Activated CD4-positive, alpha-beta T cell treated with anti-CD3 and anti-CD28 coated beads for 1 hour (primary cell): ENCODE measurements around the gene SEMA4D.

Experiments
- DNase-seq: peaks from one replicate; pipeline ENCODE4 v3.0.0-alpha.2; 2020

The SEMA4D gene

DNA sequence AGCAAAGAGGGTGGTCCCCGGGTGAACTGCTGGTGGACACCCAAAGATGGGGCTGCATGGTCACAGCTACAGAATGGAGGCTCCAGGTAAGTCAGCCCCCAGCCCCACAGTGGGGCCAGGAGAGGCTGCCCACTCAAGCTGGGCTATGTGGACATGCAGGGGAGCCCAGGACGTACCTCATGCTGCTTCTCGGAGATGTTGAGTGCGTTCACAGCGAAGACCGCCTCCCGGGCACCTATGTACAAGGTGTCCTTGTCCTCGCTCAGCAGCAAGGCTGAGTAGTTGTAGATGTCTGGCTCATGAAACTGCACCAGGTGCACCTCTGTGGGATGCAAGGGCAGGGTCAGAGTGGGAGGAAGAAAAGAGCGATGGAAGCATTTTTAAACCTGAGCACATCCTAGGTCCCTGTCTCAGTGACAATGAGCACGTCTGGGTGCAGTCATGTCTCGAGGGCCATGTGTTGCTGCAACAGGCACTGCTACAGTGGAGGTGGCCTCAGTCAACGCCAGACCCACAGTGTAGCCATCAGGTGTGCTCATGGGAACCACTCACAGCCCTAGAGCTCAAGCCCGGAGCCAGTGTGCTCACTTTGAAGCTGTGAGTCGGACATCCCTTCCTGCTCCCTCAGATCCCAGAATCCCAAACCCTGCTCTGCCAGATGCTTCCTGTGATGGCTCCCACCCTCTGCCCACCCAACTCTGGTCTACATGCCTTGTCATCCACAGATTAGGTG, 95.1 kb downstream of the SEMA4D start:
- no peak for DNase-seq

DNA sequence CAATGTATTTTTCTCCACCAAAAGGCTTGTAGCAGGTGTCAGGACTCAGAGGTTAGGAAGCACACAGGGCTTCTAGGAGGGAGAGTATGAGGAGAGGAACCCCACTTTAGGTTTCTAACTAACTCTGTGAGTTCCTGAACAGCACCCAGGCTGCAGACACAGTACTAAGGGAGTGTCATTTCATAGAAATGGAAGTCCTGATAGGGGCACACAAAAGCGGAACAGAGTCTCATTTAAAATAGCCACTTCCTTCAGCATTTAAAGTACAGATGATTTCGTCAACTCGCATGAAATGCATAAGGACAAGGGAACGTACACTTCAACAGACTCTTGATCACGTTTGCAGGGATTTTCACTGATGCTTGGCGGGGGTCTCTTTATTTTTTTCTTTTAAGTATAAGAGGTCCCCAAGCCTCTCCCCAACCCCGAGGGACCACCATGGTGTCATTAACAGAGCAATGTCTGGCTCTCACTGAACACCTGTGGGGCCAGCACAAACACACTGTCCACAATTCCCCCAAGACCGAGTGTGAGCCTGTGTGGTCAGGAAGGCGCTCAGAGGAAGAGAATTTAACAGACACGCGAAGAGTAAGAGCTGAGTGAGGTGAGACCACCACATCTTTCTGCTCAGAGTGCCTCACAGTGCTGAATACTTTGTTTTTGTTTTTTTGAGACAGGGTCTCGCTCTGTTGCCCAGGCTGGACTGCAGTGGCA, 97.4 kb downstream of the SEMA4D start:
- DNase-seq: no peak

DNA sequence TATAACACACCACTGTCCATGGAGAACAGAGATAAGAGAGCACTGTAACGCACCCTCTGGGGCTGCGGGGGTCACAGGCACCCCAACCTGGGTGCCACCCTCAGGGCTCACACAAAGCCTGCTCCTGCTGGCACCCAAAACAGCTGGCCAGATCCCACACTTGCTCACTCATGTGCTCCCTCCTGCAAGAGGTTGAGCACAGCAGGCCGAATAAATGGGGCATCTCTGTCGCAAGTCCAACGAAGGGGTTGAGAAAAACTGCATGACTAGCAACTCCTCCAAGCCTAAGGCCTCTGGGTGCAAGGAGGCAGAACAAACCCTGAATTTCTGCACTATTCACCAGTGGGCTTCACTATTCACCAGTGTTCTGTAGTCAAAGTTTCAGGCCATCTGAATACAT, 99.3 kb downstream of the SEMA4D start:
- DNase-seq: no peak

DNA sequence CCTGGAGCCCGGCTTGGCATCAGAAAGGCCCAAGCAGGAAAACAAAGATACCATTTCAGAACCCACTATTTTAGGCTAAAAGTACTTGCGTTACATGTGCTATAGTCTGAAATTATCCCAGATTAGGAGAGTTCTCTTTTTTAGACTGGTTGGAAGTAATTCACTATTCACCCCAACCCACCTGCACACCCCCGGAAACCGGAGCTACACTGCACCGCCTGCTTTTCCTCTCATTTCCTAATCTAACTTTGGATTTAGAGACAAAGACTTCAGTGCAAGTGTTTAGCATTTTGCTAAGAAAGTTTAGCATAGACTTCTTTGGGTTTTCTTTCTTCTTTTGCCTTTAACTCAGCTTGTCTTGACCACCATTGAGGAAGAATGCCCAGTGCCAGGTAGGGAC, 100.4 kb downstream of the SEMA4D start:
- no peak for DNase-seq

DNA sequence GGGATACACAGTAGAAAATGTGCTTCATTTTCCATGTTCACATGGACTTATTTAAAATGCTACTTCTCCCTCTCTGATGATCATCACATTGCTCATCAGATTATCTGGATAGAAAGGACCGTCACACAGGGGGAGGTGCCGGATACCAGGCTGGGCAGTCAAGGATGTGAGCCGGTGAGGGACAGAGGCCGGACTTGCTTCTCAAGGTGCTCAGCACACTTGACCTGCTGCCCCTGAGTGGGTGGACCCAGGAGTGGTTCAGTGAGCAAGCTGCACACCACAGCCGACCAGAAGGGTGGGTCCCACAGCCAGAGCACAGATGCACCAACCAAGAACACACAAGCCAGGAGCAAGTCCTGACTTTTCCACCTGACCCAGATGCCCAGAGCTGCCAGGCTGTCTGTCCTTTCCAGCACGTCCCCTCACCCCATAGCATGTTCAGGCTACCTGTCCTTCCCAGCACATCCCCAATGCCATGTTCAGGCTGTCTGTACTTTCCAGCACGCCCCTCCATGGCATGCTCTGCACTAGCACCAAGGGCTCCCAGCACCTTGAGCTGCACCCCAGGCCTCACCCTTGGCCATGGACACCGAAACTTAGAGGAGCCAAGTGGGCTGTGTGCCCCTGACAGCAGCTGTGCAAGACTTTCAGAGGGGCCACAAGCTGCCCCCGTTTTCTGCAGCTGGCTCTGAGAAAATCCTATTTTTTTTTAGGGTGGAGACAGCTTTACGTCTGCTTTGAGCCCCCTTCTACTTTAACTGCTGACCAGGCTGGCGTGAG, 101.8 kb downstream of the SEMA4D start:
- no peak for DNase-seq

DNA sequence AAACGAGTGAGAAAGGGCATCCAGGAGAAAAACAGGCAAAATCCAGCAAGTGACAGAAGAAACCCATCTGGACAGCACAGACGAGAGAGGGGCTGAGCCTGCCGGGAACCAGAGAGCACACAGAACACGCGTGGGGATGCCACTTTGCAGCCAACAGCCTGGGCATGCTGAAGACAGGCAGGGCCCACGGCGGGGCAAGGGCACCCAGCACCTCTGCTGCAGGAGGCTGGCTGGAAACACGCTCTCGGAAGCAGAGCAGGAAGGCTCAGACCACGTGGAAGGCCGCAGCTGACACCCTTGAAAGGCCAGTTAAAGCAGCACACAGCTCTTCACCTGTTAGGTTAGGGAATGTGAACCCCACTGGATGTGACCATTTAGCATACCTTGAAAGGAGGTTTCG, 103.5 kb downstream of the SEMA4D start:
- DNase-seq: no peak

DNA sequence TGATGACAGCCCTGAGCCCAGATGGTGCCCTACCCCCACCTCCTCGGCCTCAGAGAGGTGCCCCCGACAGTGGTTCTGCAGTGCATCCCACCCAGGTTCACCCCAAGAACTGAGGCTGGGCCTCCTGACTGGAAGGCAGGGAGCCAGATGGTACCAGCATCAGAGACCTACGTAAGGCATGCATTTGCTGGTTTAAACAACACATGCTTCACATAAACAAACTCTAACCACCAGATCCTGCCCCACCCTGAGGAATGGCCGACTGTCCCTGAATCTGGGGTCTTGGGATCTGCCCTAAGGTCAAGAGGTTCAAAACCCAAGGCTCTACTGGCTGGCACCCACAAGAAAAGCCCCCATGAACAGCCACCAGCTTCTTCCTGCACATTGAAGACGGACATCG, 106.3 kb downstream of the SEMA4D start:
- no peak for DNase-seq

DNA sequence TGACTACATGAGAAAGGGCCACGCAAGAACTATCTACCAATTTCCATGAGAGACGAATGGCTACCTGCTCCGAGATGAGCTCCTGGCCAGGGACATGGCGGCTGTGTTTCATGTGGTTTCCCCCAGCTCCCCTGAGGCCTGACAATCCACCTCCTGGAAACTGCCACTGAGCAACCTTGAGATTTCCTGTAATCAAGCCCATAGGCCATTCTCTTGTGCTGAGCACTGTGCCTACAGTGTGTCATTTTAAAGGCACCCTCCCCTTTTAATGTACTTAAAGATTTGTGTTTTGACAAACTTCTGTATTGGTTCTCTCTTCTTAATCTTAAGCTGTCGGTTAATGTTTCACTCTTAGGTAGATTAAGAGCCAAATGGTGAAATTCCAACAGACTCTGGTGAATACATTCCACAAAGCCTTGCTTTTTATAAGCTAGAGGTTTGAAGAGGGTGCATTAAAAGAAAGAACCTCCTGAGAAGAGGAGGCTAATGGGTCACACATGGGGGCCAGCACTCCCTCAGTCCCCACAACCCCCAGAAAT, 107.3 kb downstream of the SEMA4D start:
- DNase-seq: no peak

DNA sequence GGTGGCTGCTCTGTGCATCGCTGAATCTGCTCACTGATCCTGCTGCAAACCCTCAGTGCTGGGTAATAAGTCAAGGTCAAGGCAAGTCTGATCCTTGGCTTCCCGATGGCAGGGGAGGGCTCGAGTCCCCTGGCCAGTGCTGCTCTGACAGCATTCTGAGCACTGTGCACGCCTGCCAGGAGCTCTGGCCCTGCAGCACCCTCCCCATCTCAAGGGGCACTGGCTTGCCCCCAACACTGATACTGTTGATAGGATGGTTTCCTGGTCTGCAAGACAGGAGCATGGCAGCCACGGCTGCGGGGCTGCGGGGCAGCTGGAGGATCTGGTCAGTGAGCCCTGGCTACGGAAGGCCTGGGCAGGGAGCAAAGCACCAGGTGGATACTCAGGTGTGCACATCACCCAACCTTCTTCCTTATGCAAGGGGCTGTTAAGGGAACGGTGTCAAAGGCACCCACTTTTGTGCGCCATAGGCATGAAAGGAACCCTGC, 107.8 kb downstream of the SEMA4D start:
- no peak for DNase-seq

DNA sequence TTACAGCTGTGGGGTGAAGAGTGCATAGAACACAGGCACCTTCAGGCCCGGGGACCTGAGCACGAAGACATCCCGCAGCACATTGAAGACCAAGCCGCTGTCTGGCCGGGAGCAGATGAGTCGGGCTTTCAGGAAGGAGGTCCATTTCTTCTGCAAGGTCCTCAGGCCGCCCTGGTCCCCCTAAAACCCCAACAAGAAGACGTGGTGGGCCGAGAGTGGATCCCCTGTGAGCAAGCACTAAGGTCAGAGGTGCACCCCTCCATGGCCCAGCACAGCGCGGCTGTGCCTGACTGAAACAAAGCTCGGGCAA, 109.1 kb downstream of the SEMA4D start:
- no peak for DNase-seq

DNA sequence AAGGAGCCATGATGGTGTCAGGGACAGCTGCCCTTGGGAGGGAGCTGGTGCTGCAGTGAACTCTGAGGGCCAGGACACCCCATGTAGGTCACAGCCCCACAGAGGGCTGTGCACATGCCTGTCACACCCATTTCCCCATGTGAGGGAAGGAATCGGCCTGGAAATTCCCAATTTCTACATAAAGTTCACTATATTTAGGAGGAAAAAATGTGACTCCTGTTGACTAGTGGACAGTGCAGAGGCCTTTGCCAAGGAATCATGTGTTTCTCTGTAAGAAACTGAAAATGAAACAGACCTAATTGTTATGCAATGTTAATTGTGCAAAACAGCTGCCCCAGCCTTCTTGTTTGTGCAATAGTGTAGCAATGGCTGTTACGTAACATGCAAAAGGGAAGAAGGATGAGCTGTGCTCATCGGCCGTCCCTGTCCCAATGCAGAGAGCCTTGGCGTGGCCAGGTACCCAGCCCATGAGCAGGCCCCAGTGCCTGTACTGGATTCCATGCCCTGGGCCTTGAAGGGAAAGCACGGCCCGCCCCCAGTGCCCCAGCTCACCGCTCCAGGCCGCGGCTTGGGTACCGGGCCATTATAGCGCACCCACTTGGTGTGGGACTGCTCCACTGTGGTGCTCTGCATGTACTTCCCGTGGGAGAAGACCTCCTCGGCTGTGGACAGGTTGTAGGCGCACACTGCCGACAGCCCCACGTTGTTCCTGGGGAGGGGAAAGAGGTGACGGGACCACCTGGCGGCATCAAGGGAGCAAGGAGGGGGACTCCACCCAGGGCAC, 109.6 kb downstream of the SEMA4D start:
- no peak for DNase-seq

DNA sequence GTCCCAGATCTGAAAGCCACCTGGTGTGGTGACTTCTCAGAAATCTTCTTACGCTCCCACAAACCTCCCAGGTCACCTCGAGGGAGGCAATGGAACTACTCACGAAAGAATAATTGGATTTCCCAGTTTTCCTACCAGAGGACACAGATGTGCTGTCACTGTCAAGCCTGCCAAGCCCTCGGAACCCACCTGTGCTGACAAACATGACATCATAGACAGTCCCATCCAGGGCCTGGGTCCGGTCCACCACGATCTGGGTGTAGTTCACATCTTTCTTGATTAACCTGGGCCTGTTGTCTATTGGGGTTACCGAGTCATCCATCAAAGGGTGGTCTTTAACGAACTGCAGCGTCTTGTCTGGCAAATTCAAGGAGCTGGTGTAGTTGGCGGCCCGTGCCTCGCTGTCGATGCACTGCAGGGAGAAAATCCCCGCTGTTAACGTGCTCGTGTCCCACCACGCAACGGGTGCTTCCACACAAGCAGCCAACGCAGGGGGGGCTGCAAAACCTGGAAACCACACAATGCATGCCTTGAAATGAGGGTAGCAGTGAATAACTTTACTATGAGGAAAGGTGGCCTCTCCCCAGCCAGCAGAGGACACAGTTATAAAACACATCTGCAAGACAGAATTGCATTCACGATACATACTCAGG, 110.6 kb downstream of the SEMA4D start:
- DNase-seq: no peak

DNA sequence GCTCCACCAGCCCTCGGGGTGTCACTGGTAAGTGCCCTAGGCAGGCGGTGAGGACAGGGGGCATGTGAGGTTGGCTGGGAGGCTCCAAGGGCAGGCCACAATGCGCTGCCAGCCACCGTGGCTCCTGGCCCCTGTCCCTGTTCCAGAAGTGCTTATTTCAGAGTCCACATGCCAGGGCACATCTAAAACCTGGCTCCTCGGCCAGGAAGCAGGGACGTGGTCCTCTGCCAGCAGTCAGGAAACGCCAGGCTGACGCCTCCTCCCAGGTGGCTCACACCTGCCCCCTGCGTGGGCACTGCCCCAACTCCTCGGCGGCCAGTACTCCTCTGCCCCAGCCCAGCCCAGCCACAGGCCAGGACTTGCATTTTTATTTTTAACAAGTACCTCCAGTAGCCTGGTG, 111.1 kb downstream of the SEMA4D start:
- no peak for DNase-seq

DNA sequence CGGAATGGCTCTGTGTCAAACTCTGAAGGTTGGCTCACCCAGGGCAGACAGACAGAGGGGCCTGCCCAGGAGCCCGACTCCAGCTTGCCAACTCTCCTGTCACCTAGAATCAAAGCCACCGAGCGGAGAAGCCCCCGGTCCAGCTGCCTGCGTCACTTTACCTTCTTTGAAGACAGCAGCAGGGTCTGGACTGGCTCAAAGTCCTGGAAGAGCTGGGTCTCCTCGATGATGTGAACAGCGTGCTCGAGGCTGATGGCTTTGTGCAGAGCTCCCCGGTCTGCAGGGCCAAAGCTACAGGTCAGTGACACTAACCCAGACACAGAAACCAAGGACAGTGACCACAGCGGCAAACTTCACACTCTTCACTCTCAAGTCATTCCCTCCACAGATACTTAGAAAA, 111.7 kb downstream of the SEMA4D start:
- no peak for DNase-seq

DNA sequence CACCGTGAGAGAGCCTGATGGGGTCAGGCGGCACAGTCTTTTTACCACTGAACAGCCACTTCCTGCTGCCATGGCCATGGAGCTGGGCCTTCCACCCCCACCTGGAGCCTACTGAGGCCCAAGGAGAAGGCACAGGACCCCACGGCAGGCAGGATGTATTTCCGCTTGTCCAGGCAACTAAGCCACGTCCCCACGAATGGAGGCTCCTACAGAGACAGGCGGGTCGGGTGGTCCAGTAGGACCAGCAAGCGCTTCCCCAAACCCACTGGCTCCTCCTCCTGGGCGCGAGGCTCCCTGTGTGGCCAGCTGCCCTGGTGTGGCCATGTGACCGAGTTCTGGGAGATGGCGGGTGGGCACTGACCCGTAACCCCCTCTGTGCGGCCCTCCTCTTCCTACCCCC, 113.1 kb downstream of the SEMA4D start:
- DNase-seq: no peak

DNA sequence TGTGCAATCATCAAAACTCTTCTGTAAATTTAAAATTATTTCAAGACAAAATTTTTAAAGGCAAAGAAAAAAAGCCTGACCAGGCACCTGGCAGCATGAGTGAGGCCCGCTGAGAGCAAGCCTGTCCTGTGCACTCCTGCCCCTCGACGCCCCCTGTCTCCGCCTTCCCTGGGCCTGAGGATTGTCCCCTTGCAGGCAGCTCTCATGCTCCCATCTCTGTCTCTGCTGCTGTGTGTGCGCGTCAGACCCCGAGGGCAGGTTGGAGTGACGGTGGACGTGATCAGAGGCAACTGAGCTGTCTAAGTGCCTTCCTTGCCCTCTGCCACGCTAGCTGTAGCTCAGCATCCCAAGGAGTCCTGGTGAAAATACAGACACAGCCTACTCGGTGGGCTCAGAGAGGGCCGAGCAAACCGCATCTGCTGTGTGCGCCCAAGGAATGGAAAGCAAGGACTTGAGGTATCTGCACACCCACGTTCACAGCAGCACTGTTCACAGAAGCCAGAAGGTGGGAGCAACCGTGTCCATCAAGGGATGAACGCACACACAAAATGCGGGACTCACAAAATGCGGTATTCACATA, 114.1 kb downstream of the SEMA4D start:
- no peak for DNase-seq

DNA sequence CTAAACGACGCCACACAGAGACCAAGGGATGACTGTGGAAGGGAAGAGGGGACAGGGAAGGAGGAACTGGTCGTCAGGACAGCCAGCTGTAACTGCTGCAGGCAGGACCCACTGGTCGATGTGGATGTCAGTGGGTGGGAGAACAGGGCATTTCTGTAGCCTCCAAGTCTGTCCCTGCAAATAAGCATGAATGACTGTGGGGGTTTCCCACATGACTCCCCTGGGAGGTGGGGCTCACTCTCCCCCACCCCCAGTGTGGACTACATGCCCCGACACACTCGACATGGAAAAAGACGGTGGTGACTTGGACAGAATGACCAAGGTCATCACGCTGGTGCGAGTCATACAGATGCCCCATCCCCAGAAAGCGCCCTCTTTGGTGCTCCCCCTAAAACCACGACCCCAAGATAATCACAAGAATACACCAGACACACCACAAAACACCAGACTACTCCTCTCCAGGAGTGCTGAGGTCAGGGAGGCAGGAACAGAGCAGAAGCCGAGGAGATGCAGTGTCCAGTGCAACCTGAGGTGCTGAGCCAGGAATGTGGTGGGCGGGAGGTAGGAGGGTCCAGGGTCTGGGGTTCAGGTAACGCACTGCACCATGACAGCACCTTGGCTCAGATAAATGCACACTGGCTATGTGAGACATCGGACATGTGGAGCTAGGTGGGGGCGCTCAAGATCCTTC, 114.7 kb downstream of the SEMA4D start:
- no peak for DNase-seq

DNA sequence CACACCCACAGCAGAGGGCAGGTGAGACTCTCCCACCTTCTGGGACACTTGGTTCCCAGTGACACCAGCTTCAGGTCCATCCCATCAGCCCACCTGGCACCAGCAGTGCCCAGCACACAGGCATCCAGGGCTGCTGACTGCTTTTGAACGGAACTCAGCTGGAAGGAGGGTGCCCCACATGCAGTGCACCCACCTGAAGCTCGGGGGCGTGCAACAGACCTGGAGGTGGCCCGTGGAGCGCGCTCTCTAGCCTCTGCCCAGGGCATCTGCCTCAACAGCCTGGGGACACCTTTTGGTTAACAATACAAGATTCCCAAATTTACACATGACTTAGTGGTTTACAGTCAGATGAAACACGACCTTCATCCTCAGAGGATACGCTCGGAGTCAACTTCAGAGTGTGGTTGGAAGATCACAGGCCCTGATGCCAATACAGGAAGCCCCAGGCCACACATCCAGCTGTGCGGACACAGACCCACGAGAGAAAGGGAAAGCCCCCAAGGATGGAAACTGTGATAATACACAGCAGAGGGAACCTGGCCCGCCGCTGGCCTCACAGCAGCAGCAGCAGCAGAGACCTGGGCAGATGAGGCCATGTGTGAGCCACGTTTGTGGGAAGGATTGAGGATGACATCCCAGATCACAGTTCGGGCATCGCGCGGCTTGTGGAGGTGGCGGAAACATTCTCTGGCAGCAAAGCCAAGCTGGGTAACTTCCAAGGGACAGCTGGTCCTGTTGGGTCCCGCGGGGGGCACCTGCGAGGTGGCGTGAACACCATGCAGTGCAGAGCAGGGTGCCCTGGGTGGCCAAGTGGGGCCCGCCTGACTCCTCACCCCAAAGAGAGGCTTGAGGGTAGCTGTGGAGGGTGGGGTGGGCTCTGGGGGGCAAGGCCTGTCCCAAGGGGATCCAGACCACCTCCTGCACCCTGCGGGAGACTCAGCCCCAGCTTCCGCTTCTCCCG, 115.6 kb downstream of the SEMA4D start:
- DNase-seq: no peak

DNA sequence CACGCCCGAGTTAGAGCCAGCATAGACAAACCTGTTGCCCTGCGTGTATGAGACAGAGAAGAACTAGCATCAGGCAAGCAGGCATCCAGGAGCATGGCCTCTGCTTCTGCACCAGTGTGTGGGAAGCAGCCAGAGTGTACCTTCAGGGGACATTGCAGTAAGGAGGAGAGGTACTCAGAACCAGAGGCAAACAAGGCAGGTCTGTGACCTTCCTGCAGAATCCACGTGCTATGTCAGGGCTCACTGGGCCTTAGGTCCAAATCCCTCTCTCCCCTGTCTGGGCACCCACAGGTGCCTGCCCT, 116.7 kb downstream of the SEMA4D start:
- DNase-seq: no peak
